NCI-H2227 (cell line): ENCODE data around the gene FCAR.
"Not testable (repeated sequence)": the region's sequence is repeated elsewhere in the genome, so short reads cannot be mapped to it uniquely, and the experiment has no call there.

Source experiments
- DNase-seq: peaks from one replicate; lab custom pipeline; 2025; ENCODE audit not compliant: unreplicated experiment; lab: John Stamatoyannopoulos, UW

The FCAR gene

GRCh38 chr19:54873990-54874389 lies at the start of gene FCAR:
Gene FCAR (plus strand): TSS chr19:54874235. CDS start chr19:54874290, 55 bp downstream.
- no peak for DNase-seq

GRCh38 chr19:54824416-54824815 lies 49.6 kb upstream of the FCAR start:
- not testable (repeated sequence) for DNase-seq

GRCh38 chr19:54825326-54825725 lies 48.7 kb upstream of the FCAR start:
- not testable (repeated sequence) for DNase-seq

- not testable (repeated sequence) for DNase-seq
These were observed 46.0 kb upstream of the FCAR start for GRCh38 chr19:54828064-54828463.

DNA sequence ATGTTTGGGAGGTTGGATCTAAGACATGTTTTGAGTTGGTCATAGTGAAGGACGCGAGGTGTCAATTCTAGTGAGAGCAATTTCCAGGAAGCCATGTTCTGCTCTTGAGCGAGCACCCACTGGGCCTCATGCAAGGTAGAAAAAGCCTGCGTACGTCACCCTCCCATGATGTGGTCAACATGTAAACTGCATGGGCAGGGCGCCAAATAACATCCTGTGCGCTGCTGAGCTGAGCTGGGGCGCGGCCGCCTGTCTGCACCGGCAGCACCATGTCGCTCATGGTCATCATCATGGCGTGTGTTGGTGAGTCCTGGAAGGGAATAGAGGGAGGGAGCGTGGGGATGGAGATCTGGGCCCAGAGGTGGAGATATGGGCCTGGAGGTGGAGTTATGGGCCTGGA lies 41.5 kb upstream of the FCAR start, which contains the start of gene KIR2DS4:
Gene KIR2DS4 (plus strand): TSS at position 181 of the 400 bp plus-strand sequence.
- not testable (repeated sequence) for DNase-seq

DNA sequence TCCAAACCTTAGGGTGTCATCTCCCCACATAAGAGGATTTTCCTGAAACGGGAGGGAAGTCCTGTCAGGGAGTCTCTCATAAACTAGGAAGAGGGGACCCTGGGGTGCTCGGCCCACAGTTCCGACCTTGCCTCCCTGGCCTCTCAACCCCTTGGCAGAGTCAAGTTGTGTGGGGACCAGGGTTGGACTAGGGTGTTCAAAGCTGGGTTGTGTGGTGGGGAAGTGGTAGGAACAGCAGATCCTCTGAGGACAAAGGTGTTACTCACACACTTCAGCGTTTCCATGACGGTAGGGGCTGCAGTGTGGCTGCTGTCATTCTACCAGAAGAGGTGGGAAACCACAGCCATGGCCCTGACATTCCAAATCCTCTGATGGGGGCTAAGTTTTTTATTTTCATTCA lies 38.9 kb upstream of the FCAR start:
- not testable (repeated sequence) for DNase-seq

GRCh38 chr19:54837522-54837921 lies 36.5 kb upstream of the FCAR start:
- not testable (repeated sequence) for DNase-seq

- DNase-seq, result not testable (repeated sequence)
These were observed 30.9 kb upstream of the FCAR start for GRCh38 chr19:54843171-54843570.

DNA sequence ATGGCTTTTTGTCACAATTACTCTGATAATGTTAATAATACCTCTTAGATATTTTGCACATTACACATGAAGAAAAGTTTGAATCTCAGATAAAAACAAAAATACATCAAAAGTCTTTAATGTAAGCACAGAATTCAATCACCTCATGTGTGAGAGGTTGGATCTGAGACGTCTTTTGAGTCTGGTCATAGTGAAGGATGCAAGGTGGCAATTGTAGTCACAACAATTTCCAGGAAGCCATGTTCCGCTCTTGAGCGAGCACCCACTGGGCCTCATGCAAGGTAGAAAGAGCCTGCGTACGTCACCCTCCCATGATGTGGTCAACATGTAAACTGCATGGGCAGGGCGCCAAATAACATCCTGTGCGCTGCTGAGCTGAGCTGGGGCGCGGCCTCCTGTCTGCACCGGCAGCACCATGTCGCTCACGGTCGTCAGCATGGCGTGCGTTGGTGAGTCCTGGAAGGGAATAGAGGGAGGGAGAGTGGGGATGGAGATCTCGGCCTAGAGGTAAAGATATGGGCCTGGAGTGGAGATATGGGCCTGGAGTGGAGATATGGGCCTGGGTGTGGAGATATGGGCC lies 23.9 kb upstream of the FCAR start, which contains the start of gene KIR3DL2:
Gene KIR3DL2 (plus strand): TSS at position 383 of the 580 bp plus-strand sequence. CDS start 33 bp downstream, at position 416.
- not testable (repeated sequence) for DNase-seq

DNA sequence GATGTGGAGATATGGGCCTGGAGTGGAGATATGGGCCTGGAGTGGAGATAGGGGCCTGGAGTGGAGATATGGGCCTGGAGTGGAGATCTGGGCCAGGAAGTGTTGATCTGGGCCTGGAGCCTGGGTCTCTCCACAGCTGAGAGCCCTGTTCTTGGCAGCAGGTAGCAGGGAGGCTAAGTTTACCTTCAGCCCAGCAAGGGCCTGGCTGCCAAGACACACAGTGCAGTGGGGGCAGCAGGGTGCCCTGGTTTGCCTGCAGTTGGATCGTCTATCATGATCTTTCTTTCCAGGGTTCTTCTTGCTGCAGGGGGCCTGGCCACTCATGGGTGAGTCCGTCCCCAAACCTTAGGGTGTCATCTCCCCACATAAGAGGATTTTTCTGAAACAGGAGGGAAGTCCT lies 23.1 kb upstream of the FCAR start:
- DNase-seq, result no peak

DNA sequence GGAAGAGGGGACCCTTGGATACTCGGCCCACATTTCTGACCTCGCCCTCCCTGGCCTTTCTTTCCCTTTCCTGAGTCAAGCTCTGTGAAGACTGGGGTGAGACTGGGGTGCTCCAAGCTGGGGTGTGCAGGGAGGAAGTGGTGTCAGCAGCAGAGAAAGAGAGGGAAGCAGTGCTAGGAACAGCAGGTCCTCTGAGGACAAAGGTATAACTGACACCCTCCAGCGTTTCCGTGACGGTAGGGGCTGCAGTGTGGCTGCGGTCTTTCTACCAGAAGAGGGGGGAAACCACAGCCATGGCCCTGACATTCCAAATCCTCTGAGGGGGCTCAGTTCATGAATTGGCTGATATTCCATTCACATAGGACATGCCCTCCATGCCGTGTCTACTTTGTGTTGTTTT lies 22.7 kb upstream of the FCAR start:
- DNase-seq, result no peak

GRCh38 chr19:54855241-54855640 lies 18.8 kb upstream of the FCAR start:
- not testable (repeated sequence) for DNase-seq

DNA sequence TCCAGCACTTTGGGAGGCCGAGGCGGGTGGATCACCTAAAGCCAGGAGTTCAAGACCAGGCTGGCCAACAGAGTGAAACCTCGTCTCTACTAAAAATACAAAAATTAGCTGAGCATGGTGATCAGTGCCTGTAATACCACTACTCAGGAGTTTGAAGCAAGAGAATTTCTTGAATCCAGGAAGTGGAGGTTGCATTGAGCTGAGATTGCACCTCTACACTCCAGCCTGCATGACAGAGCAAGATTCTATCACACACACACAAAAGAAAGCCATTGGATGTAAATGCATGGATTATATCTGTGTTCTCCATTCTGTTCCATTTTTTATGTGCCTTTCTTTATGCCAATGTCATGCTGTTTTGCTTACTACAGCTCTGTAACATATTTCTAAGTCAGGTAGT lies 15.6 kb upstream of the FCAR start:
- DNase-seq, result not testable (repeated sequence)

- not testable (repeated sequence) for DNase-seq
These were observed 14.6 kb upstream of the FCAR start for GRCh38 chr19:54859421-54859820.

DNA sequence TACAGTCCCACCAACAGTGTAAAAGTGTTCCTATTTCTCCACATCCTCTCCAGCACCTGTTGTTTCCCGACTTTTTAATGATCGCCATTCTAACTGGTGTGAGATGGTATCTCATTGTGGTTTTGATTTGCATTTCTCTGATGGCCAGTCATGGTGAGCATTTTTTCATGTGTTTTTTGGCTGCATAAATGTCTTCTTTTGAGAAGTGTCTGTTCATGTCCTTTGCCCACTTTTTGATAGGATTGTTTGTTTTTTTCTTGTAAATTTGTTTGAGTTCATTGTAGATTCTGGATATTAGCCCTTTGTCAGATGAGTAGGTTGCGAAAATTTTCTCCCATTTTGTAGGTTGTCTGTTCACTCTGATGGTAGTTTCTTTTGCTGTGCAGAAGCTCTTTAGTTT lies 10.6 kb upstream of the FCAR start:
- DNase-seq, result not testable (repeated sequence)

GRCh38 chr19:54871696-54872095 lies 2.3 kb upstream of the FCAR start:
- DNase-seq, result no peak

- no peak for DNase-seq
These were observed 1.5 kb downstream of the FCAR start for GRCh38 chr19:54875506-54875905.

DNA sequence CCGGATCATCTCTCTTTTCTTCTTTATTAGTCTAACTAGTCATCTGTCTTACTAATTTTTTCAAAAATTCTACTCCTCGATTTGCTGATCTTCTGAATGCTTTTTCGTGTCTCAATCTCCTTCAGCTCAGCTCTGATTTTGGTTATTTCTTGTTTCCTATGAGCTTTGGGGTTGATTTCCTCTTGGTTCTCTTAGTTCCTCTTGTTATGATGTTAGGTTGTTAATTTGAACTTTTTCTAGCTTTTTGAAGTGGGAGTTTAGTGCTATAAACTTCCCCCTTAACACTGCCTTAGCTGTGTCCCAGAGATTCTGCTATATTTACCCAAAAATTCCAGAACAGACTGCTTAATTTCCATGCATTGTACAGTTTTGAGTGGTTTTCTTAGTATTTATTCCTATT lies 3.4 kb downstream of the FCAR start:
- DNase-seq, result no peak

GRCh38 chr19:54881884-54882283 lies 7.8 kb downstream of the FCAR start:
- DNase-seq, result no peak

DNA sequence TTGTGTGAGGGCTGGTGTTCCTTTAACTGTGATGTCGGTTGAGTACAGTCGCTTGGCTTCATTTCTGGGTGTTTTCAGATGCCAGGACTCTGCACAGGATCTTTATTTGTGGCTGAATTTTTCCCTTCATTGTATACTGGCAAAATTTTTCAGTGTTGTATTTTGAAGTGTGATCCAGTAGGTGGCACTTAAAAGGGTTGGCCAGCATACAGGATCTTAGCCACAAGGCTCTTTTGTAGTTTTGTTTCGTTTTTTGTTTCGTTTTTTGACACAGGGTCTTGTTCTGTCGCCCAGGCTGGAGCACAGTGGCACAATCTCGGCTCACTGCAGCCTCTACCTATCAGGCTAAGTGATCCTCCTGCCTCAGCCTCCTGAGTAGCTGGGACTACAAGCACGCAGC lies 8.7 kb downstream of the FCAR start:
- no peak for DNase-seq

DNA sequence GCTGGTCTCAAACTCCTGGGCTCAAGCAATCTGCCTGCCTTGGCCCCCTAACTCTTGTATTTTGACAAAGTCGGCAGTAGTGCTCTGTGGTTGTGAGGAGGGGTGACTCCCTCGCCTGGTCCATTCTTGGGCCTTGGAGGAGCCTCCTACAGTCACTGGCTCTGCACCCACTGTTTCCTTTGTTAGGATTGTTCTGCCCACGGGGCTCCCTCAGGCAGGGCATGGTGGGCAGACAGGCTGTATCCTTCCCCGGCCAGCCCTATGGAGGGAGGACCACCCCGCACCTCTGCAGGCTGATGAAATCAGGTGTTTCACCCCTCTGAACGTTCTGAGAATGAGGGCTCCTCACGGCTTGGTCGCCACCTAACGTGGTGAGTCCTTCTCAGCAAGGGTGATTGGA lies 9.2 kb downstream of the FCAR start:
- DNase-seq, result no peak

DNA sequence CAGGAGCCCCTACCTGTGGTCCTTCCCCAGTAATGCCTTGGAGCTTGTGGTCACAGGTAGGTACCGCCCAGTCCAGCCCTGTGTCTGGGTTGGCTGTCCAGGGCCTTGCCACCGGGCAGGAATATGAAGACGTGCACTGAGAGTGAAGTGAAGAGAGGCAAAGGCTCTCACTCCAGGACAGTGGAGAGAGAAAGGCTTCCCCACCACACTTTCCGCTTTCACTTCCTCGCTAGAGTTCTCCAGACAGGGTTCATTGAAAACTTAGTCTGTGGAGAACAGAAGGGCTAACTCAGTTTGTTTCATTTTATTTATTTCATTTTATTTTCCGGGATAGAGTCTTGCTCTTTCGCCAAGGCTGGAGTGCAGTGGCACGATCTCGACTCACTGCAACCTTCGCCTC lies 14.2 kb downstream of the FCAR start:
- DNase-seq, result no peak

DNA sequence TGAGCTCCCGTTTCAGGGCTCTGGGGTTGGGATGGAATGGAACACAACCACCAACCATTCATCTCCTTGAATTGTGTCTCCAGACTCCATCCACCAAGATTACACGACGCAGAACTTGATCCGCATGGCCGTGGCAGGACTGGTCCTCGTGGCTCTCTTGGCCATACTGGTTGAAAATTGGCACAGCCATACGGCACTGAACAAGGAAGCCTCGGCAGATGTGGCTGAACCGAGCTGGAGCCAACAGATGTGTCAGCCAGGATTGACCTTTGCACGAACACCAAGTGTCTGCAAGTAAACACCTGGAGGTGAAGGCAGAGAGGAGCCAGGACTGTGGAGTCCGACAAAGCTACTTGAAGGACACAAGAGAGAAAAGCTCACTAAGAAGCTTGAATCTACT lies 15.5 kb downstream of the FCAR start:
- DNase-seq, result no peak
